Left ventricle myocardium superior (tissue), 1 donor: ENCODE data around the gene AGRN. TPM values are rescaled to one million over a fixed set of nuclear protein-coding genes. Genes with fewer than 3 reads are reported as not detected.
"Not testable (repeated sequence)": the region's sequence is repeated elsewhere in the genome, so short reads cannot be mapped to it uniquely, and the experiment has no call there.

Experiments used
- ATAC-seq: fragments of 200-7000 bp; cut with Tn5 transposase; one replicate; pipeline ENCODE4 v1.9.1; 2020; ENCODE audit warnings: mild to moderate bottlenecking, moderate library complexity
- DNase-seq: peaks from one replicate; pipeline ENCODE4 v3.0.0-alpha.2; 2020
- intact Hi-C: fragments of 100-400 bp; cut with micrococcal nuclease; formaldehyde crosslinking; loops from one replicate; pipeline ENCODE4 v1.11.0; 2022
- total RNA-seq: library from RNA; stranded (reverse); fragmentation: NEBNext Ultra II Directional; extraction: Animal tissue kit (Norgen Biotek cat#: 25700); gene quantifications from one replicate; pipeline ENCODE4 v1.2.1, GENCODE V29; 2021
- donor health status: DM: no; HTN: yes; CAD: no; lungs with severe emphysema.

AGRN gene
- total RNA-seq, 1 donor from 2014 or later: 18.5 TPM

- DNase-seq: peak; percentile 81
- intact Hi-C loops: no loop called here
- peak; percentile 79 for ATAC-seq
Observed at GRCh38 chr1:1069056-1069710, 49.3 kb downstream of the AGRN start.

DNA sequence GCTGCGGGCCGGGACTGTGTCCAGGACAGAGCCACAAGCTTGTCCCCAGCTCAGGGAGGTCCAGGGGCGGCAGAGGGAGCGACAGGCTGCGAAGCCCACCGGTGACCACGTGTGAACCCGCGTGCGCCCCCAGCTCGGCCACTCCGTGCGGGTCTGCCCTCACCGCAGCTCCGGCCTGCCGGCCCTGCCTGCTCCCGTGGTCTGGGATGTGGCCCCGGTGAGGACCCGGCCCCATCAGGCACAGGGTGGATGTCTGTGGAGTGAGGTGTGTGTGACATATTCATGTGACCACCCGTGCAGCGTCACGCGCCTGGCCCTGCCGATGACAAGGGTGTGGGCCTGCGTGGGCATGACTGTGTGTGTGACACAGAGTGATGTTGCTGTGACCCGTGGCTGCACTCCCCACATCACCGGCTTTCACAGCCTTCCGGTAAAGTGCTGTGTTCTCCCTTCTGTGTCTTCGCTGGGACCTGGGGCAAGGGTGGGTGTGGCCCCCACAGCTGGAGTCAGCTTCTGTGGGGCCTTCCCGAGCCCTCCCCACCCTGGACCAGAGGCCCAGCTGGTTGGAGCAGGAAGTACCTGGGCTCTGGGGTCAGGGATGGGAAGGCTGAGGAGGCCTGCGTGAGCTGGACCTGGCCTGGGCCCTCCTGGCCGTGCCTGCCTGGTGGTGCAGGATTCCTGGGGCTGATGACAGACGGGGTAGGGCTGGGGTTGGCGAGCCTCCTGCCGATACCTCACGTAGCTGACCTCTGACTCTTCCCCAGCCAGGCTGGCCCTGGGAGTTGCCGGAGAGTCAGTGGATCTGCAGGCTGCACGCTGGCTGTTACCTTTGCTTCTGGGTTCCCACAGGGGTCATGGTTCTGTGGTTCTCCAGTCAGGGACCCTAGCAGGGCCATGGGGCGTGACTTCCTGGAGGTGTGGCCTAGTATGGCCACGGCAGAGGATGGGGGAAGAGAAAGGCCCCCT is 50.1 kb downstream of the AGRN start:
- ATAC-seq: peak; percentile 12
- intact Hi-C loops: no loop called here
- DNase-seq: no peak

DNA sequence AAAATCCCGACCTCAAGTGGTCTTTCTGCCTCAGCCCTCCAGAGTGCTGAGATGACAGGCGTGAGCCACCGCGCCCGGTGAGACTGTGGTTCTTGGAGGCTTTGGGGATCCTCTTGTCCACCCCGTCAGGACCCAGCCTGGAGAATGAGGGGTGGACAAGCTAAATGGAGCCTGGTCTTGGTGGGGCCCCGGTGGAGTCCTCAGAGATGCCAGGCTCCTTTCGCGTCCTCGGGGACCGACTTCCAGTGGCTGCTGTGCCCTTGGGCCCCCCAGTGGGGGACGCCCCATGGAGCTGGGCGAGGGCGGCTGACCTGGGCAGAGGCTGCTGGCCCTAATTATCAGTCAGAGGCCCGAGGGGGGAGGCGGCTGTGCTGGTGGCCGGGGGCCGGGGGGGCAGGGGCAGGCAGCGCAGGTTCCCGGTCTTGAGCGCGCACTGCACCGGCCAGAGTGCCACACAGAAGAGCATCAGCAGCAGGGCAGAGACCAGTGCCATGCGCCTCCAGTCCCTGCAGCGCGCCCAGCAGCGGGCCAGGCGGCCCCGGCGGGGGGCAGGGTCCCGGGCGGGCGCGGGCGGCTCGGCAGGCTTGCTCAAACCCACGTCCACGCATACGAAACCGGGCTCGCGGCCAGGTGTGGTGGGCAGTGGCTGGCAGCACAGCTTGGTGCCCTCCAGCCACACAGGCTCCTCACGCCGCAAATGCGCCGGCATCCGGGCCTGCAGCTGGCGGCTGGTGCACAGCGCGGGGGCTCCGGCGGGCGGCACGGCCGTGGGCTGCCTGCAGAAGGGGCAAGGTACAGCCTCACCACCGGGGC is 51.8 kb downstream of the AGRN start:
- intact Hi-C loops: no loop called here
- ATAC-seq (no peak), DNase-seq (no peak)

- no peak for ATAC-seq
Observed at GRCh38 chr1:1072299-1072848, 52.5 kb downstream of the AGRN start.

DNA sequence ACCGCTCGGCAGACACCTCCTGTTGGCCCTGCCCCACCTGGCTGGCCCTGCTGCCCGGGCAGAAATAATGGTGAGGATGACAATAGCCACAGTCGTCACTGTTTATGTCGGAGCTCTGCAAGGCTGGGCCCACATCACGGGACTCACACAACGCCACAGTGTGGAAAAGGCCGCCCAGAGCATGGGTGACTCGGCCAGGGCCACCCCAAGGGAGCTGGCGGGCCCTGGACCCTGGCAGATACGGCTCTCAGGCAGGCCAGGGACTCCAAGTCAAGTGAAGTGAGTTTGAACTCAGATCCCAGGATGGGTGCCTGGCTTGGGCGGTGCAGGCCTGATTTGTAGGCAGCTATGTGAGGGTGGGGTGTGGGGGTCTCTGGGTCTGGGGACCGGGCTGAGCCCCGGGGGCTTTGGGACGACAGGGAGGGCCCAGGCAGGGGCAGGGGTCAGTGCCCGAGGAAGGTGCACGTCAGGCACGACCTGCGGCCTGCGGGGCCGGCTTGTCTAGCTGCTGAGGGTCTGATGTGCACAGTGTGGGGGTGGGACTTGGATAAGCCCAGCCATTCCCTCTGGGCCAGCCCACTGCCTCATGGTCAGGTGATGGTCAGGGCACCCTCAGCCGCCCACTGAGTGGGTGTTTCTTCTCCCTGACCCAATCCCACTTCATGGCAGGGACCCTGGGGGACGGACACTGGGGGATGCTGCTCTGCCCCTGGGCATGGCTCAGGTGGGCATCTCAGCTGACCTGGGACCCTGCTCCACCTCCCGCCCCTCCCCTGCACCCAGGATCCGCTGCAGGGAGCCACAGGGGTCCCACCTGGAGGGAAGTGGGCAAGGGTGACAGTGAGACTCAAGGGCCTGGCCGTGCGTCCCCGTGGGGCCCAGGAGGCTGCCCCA is 53.2 kb downstream of the AGRN start:
- no peak for ATAC-seq
- intact Hi-C loops: no loop called here
- DNase-seq: peak; percentile 20

More at GRCh38 chr1:1072299-1072848, 52.5 kb downstream of the AGRN start:
- intact Hi-C loops: no loop called here
- DNase-seq: peak; percentile 24

- DNase-seq (peak; percentile 30), ATAC-seq (no peak)
- intact Hi-C loops: no loop called here
Observed at GRCh38 chr1:1073743-1074587, 54.0 kb downstream of the AGRN start, which contains the start of gene RNF223. Gene RNF223, minus strand, starts transcription at chr1:1074306. Its CDS starts 1,740 bp downstream, at chr1:1072566.

- DNase-seq (no peak), ATAC-seq (no peak)
- intact Hi-C loops: no loop called here
Observed at GRCh38 chr1:1074631-1075147, 54.8 kb downstream of the AGRN start.

DNA sequence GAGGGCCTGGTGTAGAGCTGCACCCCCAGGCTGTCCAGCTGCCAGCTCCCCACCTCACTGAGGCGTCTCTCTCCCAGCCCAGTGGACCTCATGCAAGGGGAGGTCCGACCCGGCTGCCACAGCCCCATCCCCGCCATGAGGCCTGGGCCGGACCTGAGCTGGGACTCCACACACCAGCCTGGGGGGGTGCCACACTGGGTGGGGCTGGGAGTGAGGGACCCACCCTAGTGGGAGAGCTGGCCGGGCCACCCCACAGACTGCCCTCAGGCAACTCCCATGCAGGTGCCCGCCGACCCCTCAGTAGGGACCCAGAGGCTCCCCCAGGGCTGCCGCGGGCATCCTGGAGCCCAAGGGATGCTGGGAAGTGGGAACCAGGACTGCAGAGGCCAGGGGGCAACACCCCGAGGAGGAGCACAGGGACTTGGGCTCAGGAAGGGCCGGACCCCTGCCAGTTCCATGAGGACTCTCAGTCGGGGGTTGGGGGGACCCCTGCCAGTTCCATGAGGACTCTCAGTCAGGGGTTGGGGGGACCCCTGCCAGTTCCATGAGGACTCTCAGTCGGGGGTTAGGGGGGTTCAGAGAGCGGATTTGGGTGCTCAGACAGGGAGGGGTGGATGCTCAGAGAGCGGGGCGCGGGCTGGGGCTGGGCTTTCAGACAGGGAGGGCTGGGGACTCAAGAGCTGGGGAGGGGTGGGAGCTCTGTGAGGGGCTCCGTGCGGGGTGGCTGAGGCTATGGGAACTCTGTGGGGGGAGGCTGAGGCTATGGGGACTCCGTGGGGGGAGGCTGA is 55.4 kb downstream of the AGRN start:
- DNase-seq: peak; percentile 19
- intact Hi-C loops: no loop called here
- no peak for ATAC-seq

GRCh38 chr1:1077396-1077795 is 57.5 kb downstream of the AGRN start:
- DNase-seq, ATAC-seq, intact Hi-C loops: not testable (repeated sequence)

DNA sequence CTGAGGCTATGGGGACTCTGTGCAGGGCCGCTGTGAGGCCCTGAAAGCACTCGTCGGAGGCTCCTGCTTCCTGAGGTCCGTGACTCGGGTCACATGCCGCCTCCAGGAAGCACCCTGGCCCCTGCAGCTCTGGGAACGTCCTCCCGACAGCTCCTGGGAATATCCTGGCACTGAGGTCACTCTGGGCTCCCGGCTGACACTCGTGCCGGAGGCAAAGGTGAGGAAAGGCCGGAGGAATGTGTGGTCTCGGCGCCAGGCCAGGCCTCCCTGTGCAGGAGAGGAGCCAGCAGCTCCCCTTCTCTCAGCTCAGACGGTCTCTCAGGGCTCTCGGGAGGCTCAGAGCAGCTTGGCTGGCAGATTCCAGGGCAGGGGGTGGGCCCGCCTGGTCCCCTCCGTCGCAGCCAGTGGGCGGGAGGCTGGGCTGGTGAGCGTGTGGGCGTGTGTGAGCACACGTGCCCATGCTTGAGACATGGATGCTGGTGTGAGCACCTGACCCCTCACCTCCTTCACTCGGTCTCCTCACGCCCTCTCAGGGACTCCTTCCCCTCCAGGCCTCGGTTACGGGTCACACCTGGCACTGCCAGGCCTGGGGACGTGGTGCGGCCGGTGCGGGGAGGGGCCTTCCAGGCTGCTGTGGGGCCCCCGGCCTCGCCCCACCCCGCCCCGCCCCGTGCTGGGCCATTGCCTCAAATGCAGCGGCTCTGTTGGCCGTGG is 59.6 kb downstream of the AGRN start:
- intact Hi-C loops: no loop called here
- ATAC-seq: peak; percentile 73
- peak; percentile 65 for DNase-seq

DNA sequence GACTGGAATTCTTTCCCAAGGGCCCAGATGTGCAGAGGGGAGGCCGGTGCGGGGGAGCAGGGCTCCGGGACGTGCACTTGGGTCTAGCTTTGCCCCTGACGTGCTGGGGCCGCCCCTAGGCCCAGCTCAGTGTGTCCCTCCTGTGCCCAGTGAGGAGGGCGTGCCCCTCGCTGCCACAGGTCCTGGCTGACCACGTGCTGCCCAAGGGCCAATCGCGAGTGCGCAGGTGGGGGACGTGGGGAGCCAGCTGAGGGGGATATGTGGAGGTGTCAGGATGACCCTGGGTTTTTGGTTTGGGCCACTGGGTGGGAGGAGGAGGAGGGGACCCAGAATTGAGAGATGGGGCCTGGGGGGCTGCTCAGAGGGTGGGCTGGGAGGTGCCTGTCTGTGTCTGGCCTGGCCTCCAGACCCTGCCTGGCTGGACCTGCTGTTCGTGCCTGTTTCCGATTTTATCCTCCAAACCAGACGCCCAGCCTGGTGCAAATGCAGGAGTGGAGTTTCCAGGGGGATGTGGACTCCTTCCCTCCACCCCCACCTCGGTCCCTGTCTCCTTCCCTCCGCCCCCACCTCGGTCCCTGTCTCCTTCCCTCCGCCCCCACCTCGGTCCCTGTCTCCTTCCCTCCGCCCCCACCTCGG is 60.3 kb downstream of the AGRN start:
- intact Hi-C loops: no loop called here
- DNase-seq (peak; percentile 82), ATAC-seq (peak; percentile 92)

DNA sequence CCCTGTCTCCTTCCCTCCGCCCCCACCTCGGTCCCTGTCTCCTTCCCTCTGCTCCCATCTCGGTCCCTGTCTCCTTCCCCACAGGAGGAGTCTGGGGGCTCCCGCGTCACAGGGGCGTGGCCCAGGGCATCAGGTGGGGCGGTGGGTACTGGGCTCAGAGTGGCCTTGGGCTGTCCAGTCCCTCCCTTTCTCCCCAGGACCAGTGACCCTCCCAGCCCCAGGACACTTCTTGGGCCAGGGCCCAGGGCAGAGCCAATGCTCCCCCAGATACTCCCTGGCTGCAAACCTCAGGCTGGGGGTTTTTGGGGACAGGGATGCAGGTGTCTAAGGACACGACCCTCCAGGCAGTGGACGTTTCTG is 61.0 kb downstream of the AGRN start:
- no peak for ATAC-seq
- intact Hi-C loops: no loop called here
- peak; percentile 25 for DNase-seq

GRCh38 chr1:1081311-1082238 is 61.7 kb downstream of the AGRN start:
- DNase-seq: peak; percentile 27

GRCh38 chr1:1082239-1082775 is 62.4 kb downstream of the AGRN start:
- DNase-seq (peak; percentile 21), ATAC-seq (no peak)
- intact Hi-C loops: no loop called here

More at GRCh38 chr1:1081311-1082238, 61.7 kb downstream of the AGRN start:
- intact Hi-C loops: no loop called here
- no peak for ATAC-seq
